ENCODE results near the gene AASDH. TPM values are rescaled to one million over a fixed set of nuclear protein-coding genes. Genes with fewer than 3 reads are reported as not detected.

Gene AASDH
- total and polyA plus RNA-seq, 12 donors, result 2.0 to 8.7 (median 6.2) TPM

- Histone ChIP-seq H3K27ac (no peak overlapping the region), H3K36me3 (peaks cover 0 to 68% (median 10%) of the 10 kb centered on the region in 9 donors), H3K9me3 (no peaks in the 10 kb centered on the region), H3K27me3 (no peaks in the 10 kb centered on the region), H3K4me1 (no peaks in the 10 kb centered on the region), H3K4me3 (no peak overlapping the region)
- WGBS, 2 donors, result 95 to 96% methylated on average over 4 of the region's 4 CpGs
- ATAC-seq, result no peak
- no peak for TF ChIP-seq CTCF (IDR thresholded peaks at IDR 0.05)
- DNase-seq, result no peak
- intact Hi-C loops (cut with DNase I), result no loop called here
Measured at GRCh38 chr4:56345458-56345857, 41.8 kb downstream of the AASDH start.

GRCh38 chr4:56342746-56343145, 44.5 kb downstream of the AASDH start:
- Histone ChIP-seq H3K27ac (no peak overlapping the region), H3K36me3 (peaks cover 0 to 51% (median 2%) of the 10 kb centered on the region in 9 donors), H3K9me3 (no peaks in the 10 kb centered on the region), H3K4me1 (no peaks in the 10 kb centered on the region), H3K4me3 (no peak overlapping the region), H3K27me3 (no peaks in the 10 kb centered on the region)
- no peak for ATAC-seq
- no peak for TF ChIP-seq CTCF (IDR thresholded peaks at IDR 0.05)
- no peak for DNase-seq
- 43 to 53% methylated on average over 1 of the region's 1 CpG for WGBS, 2 donors
- intact Hi-C loops (cut with DNase I), result no loop called here

- H3K4me1 ChIP-seq, result no peaks in the 10 kb centered on the region
- intact Hi-C loops (cut with DNase I), result no loop called here
- peaks cover 0 to 7% (median 0%) of the 10 kb centered on the region in 11 donors for H3K9me3 ChIP-seq
- no peak overlapping the region for H3K4me3 ChIP-seq
- no peak overlapping the region for H3K27ac ChIP-seq
- no peaks in the 10 kb centered on the region for H3K27me3 ChIP-seq
- WGBS, 2 donors, result 54 to 60% methylated on average over 2 of the region's 2 CpGs
- no peaks in the 10 kb centered on the region for H3K36me3 ChIP-seq
- DNase-seq (no peak), ATAC-seq (no peak)
- no peak for TF ChIP-seq CTCF (IDR thresholded peaks at IDR 0.05)
Measured at GRCh38 chr4:56330691-56331090, 56.6 kb downstream of the AASDH start.

- H3K27me3 ChIP-seq, result no peaks in the 10 kb centered on the region
- TF ChIP-seq CTCF (IDR thresholded peaks at IDR 0.05), result no peak
- no peaks in the 10 kb centered on the region for H3K4me1 ChIP-seq
- no peaks in the 10 kb centered on the region for H3K36me3 ChIP-seq
- no peaks in the 10 kb centered on the region for H3K9me3 ChIP-seq
- no peak for ATAC-seq
- intact Hi-C loops (cut with DNase I), result no loop called here
- H3K4me3 ChIP-seq, result no peak overlapping the region
- 44 to 58% methylated on average over 2 of the region's 2 CpGs for WGBS, 2 donors
- H3K27ac ChIP-seq, result no peak overlapping the region
- DNase-seq, result no peak
Measured at GRCh38 chr4:56326363-56326762, 60.9 kb downstream of the AASDH start.

All from heart right ventricle (tissue), 16 donors.